ENCODE results near the gene PTPRJ.

Gene PTPRJ

DNA sequence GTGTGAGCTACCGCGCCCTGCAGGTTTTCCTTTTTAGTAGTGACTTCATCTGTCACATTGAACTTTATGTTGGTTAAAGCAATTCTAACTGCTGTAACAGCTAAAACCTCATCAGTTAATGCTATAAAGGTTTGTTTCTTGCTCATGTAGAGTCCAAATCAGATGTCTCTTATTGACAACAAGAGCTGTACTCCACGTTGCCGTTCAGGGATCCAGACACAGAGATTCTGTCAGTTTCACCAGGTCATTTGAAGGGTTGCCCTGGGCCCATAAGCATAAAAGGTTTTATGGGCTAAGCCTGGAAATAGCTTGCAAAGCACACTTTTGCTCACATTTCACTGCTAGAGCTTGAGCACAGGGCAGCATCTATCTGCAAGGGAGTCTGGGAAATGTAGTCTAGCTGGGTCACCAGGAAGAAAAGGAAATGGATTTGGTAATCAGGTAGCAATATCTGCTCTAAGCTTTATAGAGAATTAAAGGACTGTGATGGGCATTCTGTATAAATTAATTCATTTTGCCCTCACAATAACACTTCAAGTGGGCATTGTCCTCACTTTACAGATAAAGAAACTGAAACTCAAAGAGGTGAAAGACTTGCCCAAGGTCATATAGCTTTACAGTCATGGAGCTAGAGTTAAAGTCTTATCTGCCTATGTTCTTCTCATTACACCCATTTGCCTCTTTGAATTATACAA is 25.2 kb upstream of the PTPRJ start:
- no peak for TF ChIP-seq CTCF (conservative IDR thresholded peaks at IDR 0.05; ENCODE audit: low read depth, low read length)
- H3K4me3 ChIP-seq (ENCODE audit: low read depth, low read length): no peak overlapping the region
- peak; percentile 47 for DNase-seq (ENCODE audit: low read depth)

DNA sequence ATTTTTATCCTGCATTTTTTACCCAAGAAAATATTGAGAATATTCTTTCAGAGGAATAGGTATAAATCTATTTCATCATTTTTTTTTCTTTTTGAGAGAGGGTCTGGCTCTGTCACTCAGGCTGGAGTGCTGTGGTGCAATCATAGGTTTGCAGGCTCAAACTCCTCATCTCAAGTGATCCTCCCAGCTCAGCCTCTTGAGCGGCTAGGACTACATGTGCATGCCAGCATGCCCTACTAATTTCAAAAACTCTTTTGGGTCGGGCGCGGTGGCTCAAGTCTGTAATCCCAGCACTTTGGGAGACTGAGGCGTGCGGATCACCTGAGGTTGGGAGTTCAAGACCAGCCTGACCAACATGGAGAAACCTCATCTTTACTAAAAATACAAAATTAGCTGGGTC is 20.3 kb upstream of the PTPRJ start:
- DNase-seq (ENCODE audit: low read depth): no peak
- TF ChIP-seq CTCF (conservative IDR thresholded peaks at IDR 0.05; ENCODE audit: low read depth, low read length): no peak
- no peak overlapping the region for H3K4me3 ChIP-seq (ENCODE audit: low read depth, low read length)

- H3K4me3 ChIP-seq (ENCODE audit: low read depth, low read length): no peak overlapping the region
- TF ChIP-seq CTCF (conservative IDR thresholded peaks at IDR 0.05; ENCODE audit: low read depth, low read length): no peak
- no peak for DNase-seq (ENCODE audit: low read depth)
Observed at GRCh38 chr11:47961383-47961782, 19.0 kb upstream of the PTPRJ start.

DNA sequence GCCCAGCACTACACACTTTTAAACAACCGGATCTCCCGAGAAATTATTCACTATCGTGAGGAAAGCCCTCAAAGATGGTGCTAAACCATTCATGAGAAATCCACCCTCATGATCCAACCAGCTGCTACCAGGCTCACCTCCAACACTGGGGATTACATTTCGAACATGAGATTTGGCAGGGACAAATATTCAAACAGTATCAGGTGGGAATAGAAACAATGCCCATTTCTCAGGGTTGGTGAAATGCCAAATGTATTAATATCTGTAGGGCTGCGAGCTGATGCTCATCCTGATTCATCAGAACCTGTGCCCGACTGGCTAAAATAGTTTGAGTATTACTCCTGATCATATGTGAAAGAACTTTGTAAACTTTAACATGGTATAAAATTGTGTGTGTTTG is 15.8 kb upstream of the PTPRJ start:
- no peak overlapping the region for H3K4me3 ChIP-seq (ENCODE audit: low read depth, low read length)
- no peak for TF ChIP-seq CTCF (conservative IDR thresholded peaks at IDR 0.05; ENCODE audit: low read depth, low read length)
- no peak for DNase-seq (ENCODE audit: low read depth)

- no peak for TF ChIP-seq CTCF (conservative IDR thresholded peaks at IDR 0.05; ENCODE audit: low read depth, low read length)
- H3K4me3 ChIP-seq (ENCODE audit: low read depth, low read length): no peak overlapping the region
- peak; percentile 66 for DNase-seq (ENCODE audit: low read depth)
Observed at GRCh38 chr11:47967577-47968525, 12.5 kb upstream of the PTPRJ start.

GRCh38 chr11:47969401-47969800 is 11.0 kb upstream of the PTPRJ start:
- TF ChIP-seq CTCF (conservative IDR thresholded peaks at IDR 0.05; ENCODE audit: low read depth, low read length): no peak
- no peak overlapping the region for H3K4me3 ChIP-seq (ENCODE audit: low read depth, low read length)
- no peak for DNase-seq (ENCODE audit: low read depth)
